Measurements from ENCODE around the gene OCLN. TPM values are rescaled to one million over a fixed set of nuclear protein-coding genes. Genes with fewer than 3 reads are reported as not detected.

The OCLN gene, protein sequence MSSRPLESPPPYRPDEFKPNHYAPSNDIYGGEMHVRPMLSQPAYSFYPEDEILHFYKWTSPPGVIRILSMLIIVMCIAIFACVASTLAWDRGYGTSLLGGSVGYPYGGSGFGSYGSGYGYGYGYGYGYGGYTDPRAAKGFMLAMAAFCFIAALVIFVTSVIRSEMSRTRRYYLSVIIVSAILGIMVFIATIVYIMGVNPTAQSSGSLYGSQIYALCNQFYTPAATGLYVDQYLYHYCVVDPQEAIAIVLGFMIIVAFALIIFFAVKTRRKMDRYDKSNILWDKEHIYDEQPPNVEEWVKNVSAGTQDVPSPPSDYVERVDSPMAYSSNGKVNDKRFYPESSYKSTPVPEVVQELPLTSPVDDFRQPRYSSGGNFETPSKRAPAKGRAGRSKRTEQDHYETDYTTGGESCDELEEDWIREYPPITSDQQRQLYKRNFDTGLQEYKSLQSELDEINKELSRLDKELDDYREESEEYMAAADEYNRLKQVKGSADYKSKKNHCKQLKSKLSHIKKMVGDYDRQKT
- total RNA-seq: 12.0 TPM

DNA sequence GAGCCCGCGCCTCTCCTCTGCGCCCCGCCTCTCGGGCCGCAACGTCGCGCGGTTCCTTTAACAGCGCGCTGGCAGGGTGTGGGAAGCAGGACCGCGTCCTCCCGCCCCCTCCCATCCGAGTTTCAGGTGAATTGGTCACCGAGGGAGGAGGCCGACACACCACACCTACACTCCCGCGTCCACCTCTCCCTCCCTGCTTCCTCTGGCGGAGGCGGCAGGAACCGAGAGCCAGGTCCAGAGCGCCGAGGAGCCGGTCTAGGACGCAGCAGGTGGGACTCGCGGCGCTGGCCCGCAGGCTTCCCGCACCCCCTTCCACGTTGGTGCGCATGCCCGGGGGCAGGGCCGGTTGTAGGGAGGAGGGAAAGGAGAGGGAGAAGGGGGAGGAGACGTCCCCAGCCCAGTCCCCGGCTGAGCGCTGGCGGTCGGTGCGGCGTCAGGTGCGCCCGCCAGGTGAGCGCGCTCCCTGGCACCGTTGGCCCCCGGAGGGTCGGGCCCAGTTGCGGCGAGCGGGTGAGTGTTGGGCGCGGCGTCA, at the start of gene OCLN:
OCLN (plus strand) TSS at position 400 of the 532 bp plus-strand sequence. CDS start 11,455 bp downstream, outside the sequence.

DNA sequence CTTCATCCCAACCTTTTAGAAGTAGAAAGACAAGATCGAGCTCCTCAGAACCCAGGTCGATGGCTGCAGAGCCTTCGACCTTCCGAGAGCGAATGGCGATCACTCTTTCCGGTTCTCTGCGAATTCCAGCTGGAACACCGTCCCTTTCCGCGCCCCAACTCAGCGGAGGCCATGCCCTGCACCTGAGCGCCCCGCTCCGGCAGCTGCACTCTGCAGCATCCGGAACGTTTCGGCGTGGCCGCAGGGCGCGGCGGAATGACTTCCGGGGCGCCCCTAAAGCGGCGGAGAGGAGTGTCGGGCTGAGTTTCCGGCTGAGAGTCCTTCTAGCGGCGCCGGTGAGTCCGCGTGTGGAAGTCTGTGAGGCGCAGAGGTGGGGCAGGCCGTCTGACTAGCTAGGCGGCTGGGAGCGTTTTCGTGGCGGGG, 67.3 kb downstream of the OCLN start, which contains the start of gene GTF2H2C:
GTF2H2C (plus strand) TSS at position 284 of the 423 bp plus-strand sequence. CDS start 4,942 bp downstream, outside the sequence.

Small RNAs within 50 kb of the gene (small RNA-seq; reads per million reads assigned to genes)
- not detected for gene RN7SL616P
- not detected for gene RNU6-724P
- gene RPS27P14: not detected

Other genes starting within 250 kb of the OCLN start
- gene CCDC125, start 160.0 kb upstream of the OCLN start, total RNA-seq: 10.1 TPM
- 20.5 TPM for gene AK6, start 123.3 kb upstream of the OCLN start, total RNA-seq
- gene TAF9, start 123.3 kb upstream of the OCLN start, total RNA-seq: 67.1 TPM
- gene RAD17, start 123.0 kb upstream of the OCLN start, total RNA-seq: 45.2 TPM
- 3.0 TPM for gene MARVELD2, start 77.7 kb upstream of the OCLN start, total RNA-seq
- gene GTF2H2C, start 67.4 kb downstream of the OCLN start, total RNA-seq: 74.7 TPM